Right lobe of liver (tissue), 4 donors: ENCODE results near the gene FLNB.

Experiments used
- CTCF ChIP-seq, 4 donors: fragments of 200-600 bp in 3 of 4; fragments of 450-650 bp in 1 of 4; IDR thresholded peaks; one replicate each; pipeline versions ENCODE4 v1.5.1 to v1.8.0; 2016 to 2022; ENCODE audit warnings: antibody characterized with exemption in 4 of 4, mild to moderate bottlenecking in 2 of 4
- POLR2A ChIP-seq: fragments of 450-650 bp; IDR thresholded peaks from one replicate; pipeline ENCODE4 v1.6.1; 2017; ENCODE audit warnings: antibody characterized with exemption, mild to moderate bottlenecking
- donor health status: DM: no; HTN: no; CAD: no.
- donor health status: DM: no; HTN: no; CAD: no.
- donor health status: DM: no; HTN: yes; CAD: no.

GRCh38 chr3:58170376-58170775 is 162.2 kb downstream of the FLNB start:
- TF ChIP-seq CTCF (IDR thresholded peaks at IDR 0.05) (no peak), POLR2A (no peak)
